Tibial nerve (tissue), 4 donors: ENCODE data around the gene OR7A17.

Experiments
- CTCF ChIP-seq, 5 experiments: fragments of 200-600 bp in 3 of 5; fragments of 450-650 bp in 2 of 5; sonication (generic) in 3 of 5; IDR thresholded peaks; one replicate each; pipeline ENCODE4 v1.5.1; 2016 to 2019; ENCODE audit warnings: antibody characterized with exemption in 5 of 5, mild to moderate bottlenecking in 3 of 5, moderate library complexity in 2 of 5
- EP300 ChIP-seq, 2 donors: sonication (generic); formaldehyde crosslinking; IDR thresholded peaks; one replicate each; pipeline ENCODE4 v1.6.1; 2017; ENCODE audit warnings: antibody characterized with exemption in 2 of 2, mild to moderate bottlenecking in 1 of 2
- POLR2A ChIP-seq, 2 donors: fragments of 450-650 bp; IDR thresholded peaks; one replicate each; pipeline ENCODE4 v1.6.1; 2017; ENCODE audit warnings: antibody characterized with exemption in 2 of 2, mild to moderate bottlenecking in 2 of 2, moderate library complexity in 2 of 2

- no peak for TF ChIP-seq POLR2A (IDR thresholded peaks at IDR 0.05)
- TF ChIP-seq CTCF (IDR thresholded peaks at IDR 0.05): no peak
- TF ChIP-seq EP300 (IDR thresholded peaks at IDR 0.05): no peak
These were observed 50.9 kb downstream of the OR7A17 start, which contains the start of the genes OR7A5 and OR7C1 for GRCh38 chr19:14835011-14835410.
